Measurements from ENCODE around the gene ZNF334.

The ZNF334 gene

GRCh38 chr20:46484954-46485353 is 28.4 kb downstream of the ZNF334 start:
- no peak for DNase-seq

GRCh38 chr20:46483879-46484278 is 29.5 kb downstream of the ZNF334 start:
- DNase-seq = no peak

GRCh38 chr20:46482864-46483263 is 30.5 kb downstream of the ZNF334 start:
- no peak for DNase-seq

GRCh38 chr20:46477640-46478039 is 35.7 kb downstream of the ZNF334 start:
- no peak for DNase-seq

- no peak for DNase-seq
Measured at GRCh38 chr20:46477225-46477624, 36.1 kb downstream of the ZNF334 start.

- DNase-seq = no peak
Measured at GRCh38 chr20:46468508-46468907, 44.9 kb downstream of the ZNF334 start.

- DNase-seq = no peak
Measured at GRCh38 chr20:46464451-46464850, 48.9 kb downstream of the ZNF334 start.

GRCh38 chr20:46463852-46464251 is 49.5 kb downstream of the ZNF334 start:
- no peak for DNase-seq

- DNase-seq = no peak
Measured at GRCh38 chr20:46461808-46462207, 51.6 kb downstream of the ZNF334 start.

GRCh38 chr20:46458866-46459750 is 54.3 kb downstream of the ZNF334 start:
- no peak for DNase-seq

- DNase-seq = no peak
Measured at GRCh38 chr20:46456255-46457028, 56.9 kb downstream of the ZNF334 start.

GRCh38 chr20:46455729-46456128 is 57.6 kb downstream of the ZNF334 start:
- DNase-seq = no peak
